H1 (cell line): ENCODE results near the gene MSI2. TPM values are rescaled to one million over a fixed set of nuclear protein-coding genes. Genes with fewer than 3 reads are reported as not detected.

Experiments
- CTCF ChIA-PET: fragments of 300-600 bp; sonication (Branson Sonifier 250); formaldehyde crosslinking; loops from one replicate; lab custom pipeline; 2021; ENCODE audit not compliant: partially characterized antibody; lab: Charles Lee
- POLR2A ChIA-PET: fragments of 300-600 bp; sonication (Branson Sonifier 250); formaldehyde crosslinking; loops from one replicate; lab custom pipeline; 2021; ENCODE audit warnings: inconsistent platforms; ENCODE audit not compliant: partially characterized antibody; lab: Charles Lee
- DNase-seq, 2 experiments: peaks; one replicate each; pipeline versions ENCODE4 v3.0.0 to v3.0.0-alpha.2; 2010 to 2022; ENCODE audit warnings: low spot score in 2 of 2, low read depth in 1 of 2, mixed read lengths in 1 of 2
- FAIRE-seq: peaks from 2 replicates; lab custom pipeline; 2011; peaks lifted over from hg19 to GRCh38; lab: Jason Lieb, UNC
- H2AFZ ChIP-seq: 2 replicates; pipeline ENCODE4 v1.8.1; 2012; ENCODE audit warnings: low read length, inconsistent platforms
- H2AK5ac ChIP-seq: 2 replicates; pipeline ENCODE4 v1.6.1; 2013; ENCODE audit warnings: low read depth, low read length
- H2BK120ac ChIP-seq: replicated peaks from 2 replicates; pipeline ENCODE3; 2013; ENCODE audit warnings: low read depth, low read length, inconsistent platforms
- H2BK12ac ChIP-seq: 2 replicates; pipeline ENCODE4 v1.6.1; 2013; ENCODE audit warnings: low read depth, low read length
- H2BK15ac ChIP-seq: 2 replicates; pipeline ENCODE4 v1.6.1; 2013; ENCODE audit warnings: low read length
- H2BK20ac ChIP-seq: 2 replicates; pipeline ENCODE4 v1.6.1; 2013; ENCODE audit warnings: low read length
- H2BK5ac ChIP-seq: 2 replicates; pipeline ENCODE4 v1.6.1; 2013; ENCODE audit warnings: low read depth, low read length
- H3K14ac ChIP-seq: 2 replicates; pipeline ENCODE4 v1.6.1; 2013; ENCODE audit warnings: inconsistent platforms; ENCODE audit not compliant: insufficient read length
- H3K18ac ChIP-seq: 2 replicates; pipeline ENCODE4 v1.6.1; 2013; ENCODE audit warnings: low read length; ENCODE audit errors: extremely low read depth
- H3K23ac ChIP-seq: 2 replicates; pipeline ENCODE4 v1.6.1; 2013; ENCODE audit warnings: inconsistent platforms; ENCODE audit not compliant: insufficient read length
- H3K23me2 ChIP-seq: 2 replicates; pipeline ENCODE4 v1.6.1; 2013; ENCODE audit warnings: low read depth, low read length
- H3K27ac ChIP-seq: 2 replicates; pipeline ENCODE4 v1.6.1; 2011; ENCODE audit warnings: low read depth, low read length, inconsistent platforms
- H3K27me3 ChIP-seq, 4 experiments: replicated peaks in 1 of 4; 1 replicate in 1 of 4; 2 replicates in 3 of 4; pipeline versions ENCODE4 v1.6.1 to v1.8.1; 2011 to 2013; ENCODE audit warnings: low read length in 3 of 4, mild to moderate bottlenecking in 3 of 4, inconsistent platforms in 2 of 4, mixed read lengths in 2 of 4, moderate library complexity in 1 of 4; ENCODE audit not compliant: control insufficient read depth in 3 of 4, insufficient read depth in 3 of 4; ENCODE audit errors: extremely low read depth in 1 of 4
- H3K36me3 ChIP-seq, 4 experiments: 2 replicates each; pipeline versions ENCODE4 v1.6.1 to v1.8.1; 2011 to 2013; ENCODE audit warnings: mild to moderate bottlenecking in 4 of 4, low read length in 3 of 4, moderate library complexity in 2 of 4, control low read depth in 1 of 4, inconsistent platforms in 1 of 4; ENCODE audit not compliant: insufficient read depth in 4 of 4, control insufficient read depth in 2 of 4
- H3K4ac ChIP-seq: replicated peaks from 2 replicates; pipeline ENCODE3; 2013; ENCODE audit warnings: low read length, low read depth, mixed read lengths, inconsistent platforms; ENCODE audit not compliant: insufficient read length
- H3K4me1 ChIP-seq, 4 experiments: replicated peaks in 1 of 4; 1 replicate in 1 of 4; 2 replicates in 3 of 4; pipeline versions ENCODE4 v1.6.1 to v1.8.1; 2011 to 2013; ENCODE audit warnings: low read length in 3 of 4, inconsistent platforms in 2 of 4, mixed read lengths in 1 of 4; ENCODE audit not compliant: insufficient read depth in 4 of 4, control insufficient read depth in 3 of 4
- H3K4me2 ChIP-seq, 2 experiments: 2 replicates each; pipeline versions ENCODE4 v1.6.1 to v1.8.1; 2011 to 2013; ENCODE audit warnings: low read depth in 2 of 2, low read length in 2 of 2, control low read depth in 1 of 2, inconsistent platforms in 1 of 2, mild to moderate bottlenecking in 1 of 2; ENCODE audit not compliant: insufficient read depth in 1 of 2
- H3K4me3 ChIP-seq, 4 experiments: fragments of 200-600, 300-600 bp in 1 of 4; sonication (generic), shearing (Covaris generic), sonication (Bioruptor Twin) in 1 of 4; 2 replicates each; pipeline versions ENCODE4 v1.5.1 to v1.8.1; 2011 to 2016; ENCODE audit warnings: low read length in 4 of 4, low read depth in 3 of 4, control low read depth in 2 of 4, inconsistent platforms in 2 of 4, mild to moderate bottlenecking in 2 of 4, mixed read lengths in 1 of 4, moderate library complexity in 1 of 4; ENCODE audit not compliant: insufficient read depth in 2 of 4; ENCODE audit errors: extremely low read depth in 1 of 4
- H3K56ac ChIP-seq: replicated peaks from 2 replicates; pipeline ENCODE3; 2013; ENCODE audit warnings: low read depth, mild to moderate bottlenecking, mixed read lengths, low read length, inconsistent platforms; ENCODE audit not compliant: insufficient read length
- H3K79me1 ChIP-seq: 2 replicates; pipeline ENCODE4 v1.6.1; 2013; ENCODE audit warnings: low read depth, low read length, control low read depth
- H3K79me2 ChIP-seq, 2 experiments: 2 replicates each; pipeline versions ENCODE4 v1.6.1 to v1.8.1; 2012 to 2013; ENCODE audit warnings: low read length in 2 of 2, mild to moderate bottlenecking in 2 of 2, inconsistent platforms in 1 of 2; ENCODE audit not compliant: insufficient read depth in 2 of 2, control insufficient read depth in 1 of 2
- H3K9ac ChIP-seq, 4 experiments: replicated peaks in 1 of 4; 1 replicate in 1 of 4; 2 replicates in 3 of 4; pipeline versions ENCODE4 v1.6.1 to v1.8.1; 2011 to 2013; ENCODE audit warnings: low read depth in 3 of 4, low read length in 3 of 4, control low read depth in 2 of 4, mild to moderate bottlenecking in 2 of 4, moderate library complexity in 2 of 4, inconsistent platforms in 1 of 4; ENCODE audit errors: extremely low read depth in 1 of 4
- H3K9me3 ChIP-seq, 2 experiments: 2 replicates each; pipeline versions ENCODE4 v1.6.1 to v1.8.1; 2012 to 2013; ENCODE audit warnings: mild to moderate bottlenecking in 2 of 2, moderate library complexity in 2 of 2, control low read depth in 1 of 2, inconsistent platforms in 1 of 2, low read depth in 1 of 2, low read length in 1 of 2, mixed read lengths in 1 of 2; ENCODE audit not compliant: insufficient read depth in 2 of 2
- H4K20me1 ChIP-seq, 2 experiments: replicated peaks in 1 of 2; 2 replicates each; pipeline versions ENCODE3 to v1.8.1; 2011 to 2013; ENCODE audit warnings: inconsistent platforms in 2 of 2, low read length in 2 of 2, mild to moderate bottlenecking in 1 of 2; ENCODE audit not compliant: insufficient read depth in 2 of 2, control insufficient read depth in 1 of 2
- H4K5ac ChIP-seq: 2 replicates; pipeline ENCODE4 v1.6.1; 2013; ENCODE audit warnings: low read length, low read depth, mixed read lengths, inconsistent platforms; ENCODE audit not compliant: insufficient read length
- H4K8ac ChIP-seq: 2 replicates; pipeline ENCODE4 v1.8.0; 2013; ENCODE audit warnings: mild to moderate bottlenecking, moderate library complexity, low read length, inconsistent platforms; ENCODE audit not compliant: insufficient read depth; ENCODE audit errors: extremely low read depth
- H4K91ac ChIP-seq: replicated peaks from 2 replicates; pipeline ENCODE3; 2013; ENCODE audit warnings: low read length, mixed read lengths, inconsistent platforms; ENCODE audit not compliant: insufficient read length
- ATF2 ChIP-seq: IDR thresholded peaks from 2 replicates; pipeline ENCODE4 v1.6.1; 2012; ENCODE audit warnings: low read length, inconsistent platforms
- BRCA1 ChIP-seq: IDR thresholded peaks from 2 replicates; pipeline ENCODE4 v1.6.1; 2012; ENCODE audit warnings: low read depth, low read length, improper control_type of control experiment
- CEBPB ChIP-seq: IDR thresholded peaks from 2 replicates; pipeline ENCODE4 v1.6.1; 2012; ENCODE audit warnings: low read depth, low read length
- CHD2 ChIP-seq: IDR thresholded peaks from 2 replicates; pipeline ENCODE4 v1.6.1; 2012; ENCODE audit warnings: low read length, improper control_type of control experiment
- EGR1 ChIP-seq: IDR thresholded peaks from 2 replicates; pipeline ENCODE4 v1.6.1; 2011; ENCODE audit warnings: low read depth, low read length, borderline replicate concordance
- EZH2 ChIP-seq: fragments of 200-600 bp; sonication (generic); IDR thresholded peaks from 2 replicates; pipeline ENCODE4 v1.7.1; 2012; ENCODE audit warnings: low read depth, mild to moderate bottlenecking, moderate library complexity, low read length, inconsistent platforms; ENCODE audit not compliant: severe bottlenecking
- MAX ChIP-seq: IDR thresholded peaks from 2 replicates; pipeline ENCODE4 v1.6.1; 2012; ENCODE audit warnings: inconsistent platforms
- RAD21 ChIP-seq, 2 experiments: IDR thresholded peaks in 1 of 2; conservative IDR thresholded peaks in 1 of 2; 2 replicates each; pipeline ENCODE4 v1.6.1; 2011; ENCODE audit warnings: low read depth in 2 of 2, low read length in 2 of 2, improper control_type of control experiment in 1 of 2, inconsistent platforms in 1 of 2, mild to moderate bottlenecking in 1 of 2, moderate library complexity in 1 of 2
- SIN3A ChIP-seq, 2 experiments: IDR thresholded peaks in 1 of 2; conservative IDR thresholded peaks in 1 of 2; 2 replicates each; pipeline ENCODE4 v1.6.1; 2011 to 2012; ENCODE audit warnings: low read length in 2 of 2, improper control_type of control experiment in 1 of 2, low read depth in 1 of 2, mild to moderate bottlenecking in 1 of 2
- SP1 ChIP-seq: IDR thresholded peaks from 2 replicates; pipeline ENCODE4 v1.6.1; 2011; ENCODE audit warnings: low read depth, low read length
- TBP ChIP-seq: IDR thresholded peaks from 2 replicates; pipeline ENCODE4 v1.6.1; 2011; ENCODE audit warnings: low read depth, low read length, improper control_type of control experiment
- WGBS, 2 experiments: shearing (Covaris generic) in 1 of 2; methylation state at CpG; one replicate each; pipeline versions ENCODE4 v1.1.6 to v1.1.7; 2013 to 2015; ENCODE audit warnings: low lambda C conversion rate in 2 of 2, mixed read lengths in 2 of 2, inconsistent platforms in 1 of 2, low coverage in 1 of 2, missing lambda C conversion rate in 1 of 2; ENCODE audit not compliant: insufficient replicate concordance in 2 of 2, insufficient coverage in 1 of 2, insufficient read length in 1 of 2; ENCODE audit errors: extremely low coverage in 1 of 2, missing lambda C conversion rate in 1 of 2; 5-methylcytosine and 5-hydroxymethylcytosine counted together
- polyA plus RNA-seq, 7 experiments: library from polyadenylated mRNA; depleted of rRNA in 3 of 7; stranded (reverse) in 5 of 7; unstranded in 2 of 7; fragments of >200 nt in 5 of 7; fragments of 200-250 nt in 2 of 7; gene quantifications; 1 replicate in 5 of 7; 2 replicates in 1 of 7; 4 replicates in 1 of 7; pipeline versions ENCODE4 v1.2.1 to v1.2.3, GENCODE V29; 2011 to 2013; ENCODE audit warnings: missing spikeins in 2 of 7, mixed read lengths in 2 of 7
- total RNA-seq: library from RNA; stranded (reverse); fragmentation: NEBNext Ultra II Directional; extraction: Animal tissue kit (Norgen Biotek cat#: 25700); gene quantifications from 2 replicates; pipeline ENCODE4 v1.2.1, GENCODE V29; 2021

The MSI2 gene
- total and polyA plus RNA-seq, 2 of the 8 experiments (the other 6 are each of a cell fraction or from before 2014, with no cell fraction given) = 36.7 to 80.6 TPM

- Histone ChIP-seq H3K23ac (no peak overlapping the region), H3K79me1 (0 out of 2 replicates have a peak, but pooled peaks cover 2% of the 10 kb centered on the region), H3K56ac (no peak overlapping the region), H3K9me3 (no peaks in the 10 kb centered on the region), H4K20me1 (peaks cover 0 to 4% of the 10 kb centered on the region in 2 experiments), H3K36me3 (no peaks in the 10 kb centered on the region; a peak in 2 of 8 replicates), H3K18ac (peak overlapping the region; percentile 64), H3K79me2 (no peaks in the 10 kb centered on the region), H3K4me3 (peak overlapping the region in 2 of 4 experiments; percentile 14 to 41; a peak in 1 of 8 replicates), H2BK15ac (no peak overlapping the region), H4K8ac (no peak overlapping the region), H4K91ac (no peak overlapping the region), H3K9ac (no peak overlapping the region; a peak in 1 of 7 replicates), H3K4me1 (peaks cover 10 to 23% (median 20%) of the 10 kb centered on the region in 4 experiments), H3K27me3 (no peaks in the 10 kb centered on the region), H3K27ac (peak overlapping the region; percentile 17; the same call in 1 of the 2 replicates), H2BK12ac (0 out of 2 replicates have a peak overlapping the region, but pooled peaks have one; percentile 32), H2BK5ac (peak overlapping the region; percentile 46; the same call in 1 of the 2 replicates), H2AFZ (no peak overlapping the region), H3K4ac (no peak overlapping the region), H3K14ac (no peak overlapping the region), H3K23me2 (peaks cover 4% of the 10 kb centered on the region), H2BK120ac (no peak overlapping the region), H2BK20ac (peak overlapping the region; percentile 82; the same call in 1 of the 2 replicates), H4K5ac (no peak overlapping the region), H2AK5ac (no peak overlapping the region), H3K4me2 (peak overlapping the region; percentile 52 to 61)
- no peak for FAIRE-seq
- POLR2A ChIA-PET = interaction anchor here (0.8 to 4.5 kb wide), 3 partner anchors 10 to 15 kb away, joined by 3 to 18 read pairs (median 7); no protein-coding TSS in a partner anchor
- 43% methylated on average over 4 of the region's 4 CpGs; no CpG with 5 or more reads in 1 of the 2 experiments for WGBS, 2 experiments
- CTCF ChIA-PET = interaction anchor here (0.6 to 2.1 kb wide), 11 partner anchors 8 to 99 kb away, joined by 3 to 10 read pairs (median 3); no protein-coding TSS in a partner anchor
- DNase-seq = no peak
- TF ChIP-seq CHD2 (no peak), SP1 (no peak), SIN3A (conservative IDR thresholded peaks at IDR 0.05 in 1 of 2, IDR thresholded peaks at IDR 0.05 in 1 of 2; ENCODE audit: low read depth in 1 of 2, low read length in 2 of 2) (no peak), BRCA1 (no peak), TBP (no peak), EZH2 (no peak), CEBPB (no peak), RAD21 (IDR thresholded peaks at IDR 0.05 in 1 of 2, conservative IDR thresholded peaks at IDR 0.05 in 1 of 2; ENCODE audit: low read depth in 2 of 2, low read length in 2 of 2) (no peak), MAX (no peak), ATF2 (no peak), EGR1 (no peak)
Measured at GRCh38 chr17:57650548-57650947, 394.2 kb downstream of the MSI2 start.
